H1 (cell line): ENCODE results near the gene WDR38. TPM values are rescaled to one million over a fixed set of nuclear protein-coding genes. Genes with fewer than 3 reads are reported as not detected.

ENCODE experiments used
- CTCF ChIA-PET: fragments of 300-600 bp; sonication (Branson Sonifier 250); formaldehyde crosslinking; loops from one replicate; lab custom pipeline; 2021; ENCODE audit not compliant: partially characterized antibody; lab: Charles Lee
- POLR2A ChIA-PET: fragments of 300-600 bp; sonication (Branson Sonifier 250); formaldehyde crosslinking; loops from one replicate; lab custom pipeline; 2021; ENCODE audit warnings: inconsistent platforms; ENCODE audit not compliant: partially characterized antibody; lab: Charles Lee
- DNase-seq, 2 experiments: peaks; one replicate each; pipeline versions ENCODE4 v3.0.0 to v3.0.0-alpha.2; 2010 to 2022; ENCODE audit warnings: low spot score in 2 of 2, low read depth in 1 of 2, mixed read lengths in 1 of 2
- FAIRE-seq: peaks from 2 replicates; lab custom pipeline; 2011; peaks lifted over from hg19 to GRCh38; lab: Jason Lieb, UNC
- H2AFZ ChIP-seq: 2 replicates; pipeline ENCODE4 v1.8.1; 2012; ENCODE audit warnings: low read length, inconsistent platforms
- H2AK5ac ChIP-seq: 2 replicates; pipeline ENCODE4 v1.6.1; 2013; ENCODE audit warnings: low read depth, low read length
- H2BK120ac ChIP-seq: replicated peaks from 2 replicates; pipeline ENCODE3; 2013; ENCODE audit warnings: low read depth, low read length, inconsistent platforms
- H2BK12ac ChIP-seq: 2 replicates; pipeline ENCODE4 v1.6.1; 2013; ENCODE audit warnings: low read depth, low read length
- H2BK15ac ChIP-seq: 2 replicates; pipeline ENCODE4 v1.6.1; 2013; ENCODE audit warnings: low read length
- H2BK20ac ChIP-seq: 2 replicates; pipeline ENCODE4 v1.6.1; 2013; ENCODE audit warnings: low read length
- H2BK5ac ChIP-seq: 2 replicates; pipeline ENCODE4 v1.6.1; 2013; ENCODE audit warnings: low read depth, low read length
- H3K14ac ChIP-seq: 2 replicates; pipeline ENCODE4 v1.6.1; 2013; ENCODE audit warnings: inconsistent platforms; ENCODE audit not compliant: insufficient read length
- H3K18ac ChIP-seq: 2 replicates; pipeline ENCODE4 v1.6.1; 2013; ENCODE audit warnings: low read length; ENCODE audit errors: extremely low read depth
- H3K23ac ChIP-seq: 2 replicates; pipeline ENCODE4 v1.6.1; 2013; ENCODE audit warnings: inconsistent platforms; ENCODE audit not compliant: insufficient read length
- H3K23me2 ChIP-seq: 2 replicates; pipeline ENCODE4 v1.6.1; 2013; ENCODE audit warnings: low read depth, low read length
- H3K27ac ChIP-seq: 2 replicates; pipeline ENCODE4 v1.6.1; 2011; ENCODE audit warnings: low read depth, low read length, inconsistent platforms
- H3K27me3 ChIP-seq, 4 experiments: replicated peaks in 1 of 4; 1 replicate in 1 of 4; 2 replicates in 3 of 4; pipeline versions ENCODE4 v1.6.1 to v1.8.1; 2011 to 2013; ENCODE audit warnings: low read length in 3 of 4, mild to moderate bottlenecking in 3 of 4, inconsistent platforms in 2 of 4, mixed read lengths in 2 of 4, moderate library complexity in 1 of 4; ENCODE audit not compliant: control insufficient read depth in 3 of 4, insufficient read depth in 3 of 4; ENCODE audit errors: extremely low read depth in 1 of 4
- H3K36me3 ChIP-seq, 4 experiments: 2 replicates each; pipeline versions ENCODE4 v1.6.1 to v1.8.1; 2011 to 2013; ENCODE audit warnings: mild to moderate bottlenecking in 4 of 4, low read length in 3 of 4, moderate library complexity in 2 of 4, control low read depth in 1 of 4, inconsistent platforms in 1 of 4; ENCODE audit not compliant: insufficient read depth in 4 of 4, control insufficient read depth in 2 of 4
- H3K4ac ChIP-seq: replicated peaks from 2 replicates; pipeline ENCODE3; 2013; ENCODE audit warnings: low read length, low read depth, mixed read lengths, inconsistent platforms; ENCODE audit not compliant: insufficient read length
- H3K4me1 ChIP-seq, 4 experiments: replicated peaks in 1 of 4; 1 replicate in 1 of 4; 2 replicates in 3 of 4; pipeline versions ENCODE4 v1.6.1 to v1.8.1; 2011 to 2013; ENCODE audit warnings: low read length in 3 of 4, inconsistent platforms in 2 of 4, mixed read lengths in 1 of 4; ENCODE audit not compliant: insufficient read depth in 4 of 4, control insufficient read depth in 3 of 4
- H3K4me2 ChIP-seq, 2 experiments: 2 replicates each; pipeline versions ENCODE4 v1.6.1 to v1.8.1; 2011 to 2013; ENCODE audit warnings: low read depth in 2 of 2, low read length in 2 of 2, control low read depth in 1 of 2, inconsistent platforms in 1 of 2, mild to moderate bottlenecking in 1 of 2; ENCODE audit not compliant: insufficient read depth in 1 of 2
- H3K4me3 ChIP-seq, 4 experiments: fragments of 200-600, 300-600 bp in 1 of 4; sonication (generic), shearing (Covaris generic), sonication (Bioruptor Twin) in 1 of 4; 2 replicates each; pipeline versions ENCODE4 v1.5.1 to v1.8.1; 2011 to 2016; ENCODE audit warnings: low read length in 4 of 4, low read depth in 3 of 4, control low read depth in 2 of 4, inconsistent platforms in 2 of 4, mild to moderate bottlenecking in 2 of 4, mixed read lengths in 1 of 4, moderate library complexity in 1 of 4; ENCODE audit not compliant: insufficient read depth in 2 of 4; ENCODE audit errors: extremely low read depth in 1 of 4
- H3K56ac ChIP-seq: replicated peaks from 2 replicates; pipeline ENCODE3; 2013; ENCODE audit warnings: low read depth, mild to moderate bottlenecking, mixed read lengths, low read length, inconsistent platforms; ENCODE audit not compliant: insufficient read length
- H3K79me1 ChIP-seq: 2 replicates; pipeline ENCODE4 v1.6.1; 2013; ENCODE audit warnings: low read depth, low read length, control low read depth
- H3K79me2 ChIP-seq, 2 experiments: 2 replicates each; pipeline versions ENCODE4 v1.6.1 to v1.8.1; 2012 to 2013; ENCODE audit warnings: low read length in 2 of 2, mild to moderate bottlenecking in 2 of 2, inconsistent platforms in 1 of 2; ENCODE audit not compliant: insufficient read depth in 2 of 2, control insufficient read depth in 1 of 2
- H3K9ac ChIP-seq, 4 experiments: replicated peaks in 1 of 4; 1 replicate in 1 of 4; 2 replicates in 3 of 4; pipeline versions ENCODE4 v1.6.1 to v1.8.1; 2011 to 2013; ENCODE audit warnings: low read depth in 3 of 4, low read length in 3 of 4, control low read depth in 2 of 4, mild to moderate bottlenecking in 2 of 4, moderate library complexity in 2 of 4, inconsistent platforms in 1 of 4; ENCODE audit errors: extremely low read depth in 1 of 4
- H3K9me3 ChIP-seq, 2 experiments: 2 replicates each; pipeline versions ENCODE4 v1.6.1 to v1.8.1; 2012 to 2013; ENCODE audit warnings: mild to moderate bottlenecking in 2 of 2, moderate library complexity in 2 of 2, control low read depth in 1 of 2, inconsistent platforms in 1 of 2, low read depth in 1 of 2, low read length in 1 of 2, mixed read lengths in 1 of 2; ENCODE audit not compliant: insufficient read depth in 2 of 2
- H4K20me1 ChIP-seq, 2 experiments: replicated peaks in 1 of 2; 2 replicates each; pipeline versions ENCODE3 to v1.8.1; 2011 to 2013; ENCODE audit warnings: inconsistent platforms in 2 of 2, low read length in 2 of 2, mild to moderate bottlenecking in 1 of 2; ENCODE audit not compliant: insufficient read depth in 2 of 2, control insufficient read depth in 1 of 2
- H4K5ac ChIP-seq: 2 replicates; pipeline ENCODE4 v1.6.1; 2013; ENCODE audit warnings: low read length, low read depth, mixed read lengths, inconsistent platforms; ENCODE audit not compliant: insufficient read length
- H4K8ac ChIP-seq: 2 replicates; pipeline ENCODE4 v1.8.0; 2013; ENCODE audit warnings: mild to moderate bottlenecking, moderate library complexity, low read length, inconsistent platforms; ENCODE audit not compliant: insufficient read depth; ENCODE audit errors: extremely low read depth
- H4K91ac ChIP-seq: replicated peaks from 2 replicates; pipeline ENCODE3; 2013; ENCODE audit warnings: low read length, mixed read lengths, inconsistent platforms; ENCODE audit not compliant: insufficient read length
- CREB1 ChIP-seq: IDR thresholded peaks from 2 replicates; pipeline ENCODE4 v1.6.1; 2012; ENCODE audit warnings: inconsistent platforms
- EZH2 ChIP-seq: fragments of 200-600 bp; sonication (generic); IDR thresholded peaks from 2 replicates; pipeline ENCODE4 v1.7.1; 2012; ENCODE audit warnings: low read depth, mild to moderate bottlenecking, moderate library complexity, low read length, inconsistent platforms; ENCODE audit not compliant: severe bottlenecking
- GTF2F1 ChIP-seq: IDR thresholded peaks from 2 replicates; pipeline ENCODE4 v1.6.1; 2012; ENCODE audit warnings: low read depth, low read length, improper control_type of control experiment, borderline replicate concordance
- HDAC2 ChIP-seq, 2 experiments: fragments of 300-600 bp in 1 of 2; sonication (generic) in 1 of 2; IDR thresholded peaks; 2 replicates each; pipeline ENCODE4 v1.6.1; 2011 to 2012; ENCODE audit warnings: low read depth in 2 of 2, low read length in 2 of 2, mild to moderate bottlenecking in 2 of 2, moderate library complexity in 2 of 2, borderline replicate concordance in 1 of 2, inconsistent platforms in 1 of 2
- KDM1A ChIP-seq: fragments of 200-600, 300-600 bp; sonication (generic); IDR thresholded peaks from 2 replicates; pipeline ENCODE4 v1.7.1; 2016; ENCODE audit warnings: mild to moderate bottlenecking, low read length, borderline replicate concordance
- KDM5A ChIP-seq: fragments of 200-600 bp; IDR thresholded peaks from 2 replicates; pipeline ENCODE4 v1.7.1; 2012; ENCODE audit warnings: mild to moderate bottlenecking, low read length, inconsistent platforms, mixed read lengths
- POLR2AphosphoS5 ChIP-seq: IDR thresholded peaks from 2 replicates; pipeline ENCODE4 v1.6.1; 2011; ENCODE audit warnings: low read depth, low read length
- RBBP5 ChIP-seq: IDR thresholded peaks from 2 replicates; pipeline ENCODE4 v1.7.1; 2012; ENCODE audit warnings: low read depth, mild to moderate bottlenecking, inconsistent platforms, low read length, moderate library complexity, borderline replicate concordance
- RFX5 ChIP-seq: IDR thresholded peaks from 2 replicates; pipeline ENCODE4 v1.6.1; 2011; ENCODE audit warnings: low read depth, low read length, improper control_type of control experiment, borderline replicate concordance
- SIX5 ChIP-seq: IDR thresholded peaks from 2 replicates; pipeline ENCODE4 v1.6.1; 2011; ENCODE audit warnings: mild to moderate bottlenecking, low read depth, low read length
- SP1 ChIP-seq: IDR thresholded peaks from 2 replicates; pipeline ENCODE4 v1.6.1; 2011; ENCODE audit warnings: low read depth, low read length
- SUZ12 ChIP-seq: fragments of 200-600 bp; sonication (generic); IDR thresholded peaks from 2 replicates; pipeline ENCODE4 v1.6.1; 2012; ENCODE audit warnings: mild to moderate bottlenecking, inconsistent platforms, low read length, moderate library complexity, mixed read lengths
- TEAD4 ChIP-seq: IDR thresholded peaks from 2 replicates; pipeline ENCODE4 v1.6.1; 2012; ENCODE audit warnings: low read depth, low read length, inconsistent platforms, mixed read lengths
- YY1 ChIP-seq: IDR thresholded peaks from 2 replicates; pipeline ENCODE4 v1.6.1; 2011; ENCODE audit warnings: low read depth, mild to moderate bottlenecking, low read length
- WGBS, 2 experiments: shearing (Covaris generic) in 1 of 2; methylation state at CpG; one replicate each; pipeline versions ENCODE4 v1.1.6 to v1.1.7; 2013 to 2015; ENCODE audit warnings: low lambda C conversion rate in 2 of 2, mixed read lengths in 2 of 2, inconsistent platforms in 1 of 2, low coverage in 1 of 2, missing lambda C conversion rate in 1 of 2; ENCODE audit not compliant: insufficient replicate concordance in 2 of 2, insufficient coverage in 1 of 2, insufficient read length in 1 of 2; ENCODE audit errors: extremely low coverage in 1 of 2, missing lambda C conversion rate in 1 of 2; 5-methylcytosine and 5-hydroxymethylcytosine counted together
- polyA plus RNA-seq, 7 experiments: library from polyadenylated mRNA; depleted of rRNA in 3 of 7; stranded (reverse) in 5 of 7; unstranded in 2 of 7; fragments of >200 nt in 5 of 7; fragments of 200-250 nt in 2 of 7; gene quantifications; 1 replicate in 5 of 7; 2 replicates in 1 of 7; 4 replicates in 1 of 7; pipeline versions ENCODE4 v1.2.1 to v1.2.3, GENCODE V29; 2011 to 2013; ENCODE audit warnings: missing spikeins in 2 of 7, mixed read lengths in 2 of 7
- total RNA-seq: library from RNA; stranded (reverse); fragmentation: NEBNext Ultra II Directional; extraction: Animal tissue kit (Norgen Biotek cat#: 25700); gene quantifications from 2 replicates; pipeline ENCODE4 v1.2.1, GENCODE V29; 2021

Gene WDR38
- total and polyA plus RNA-seq, 2 of the 8 experiments (the other 6 are each of a cell fraction or from before 2014, with no cell fraction given), result not detected

DNA sequence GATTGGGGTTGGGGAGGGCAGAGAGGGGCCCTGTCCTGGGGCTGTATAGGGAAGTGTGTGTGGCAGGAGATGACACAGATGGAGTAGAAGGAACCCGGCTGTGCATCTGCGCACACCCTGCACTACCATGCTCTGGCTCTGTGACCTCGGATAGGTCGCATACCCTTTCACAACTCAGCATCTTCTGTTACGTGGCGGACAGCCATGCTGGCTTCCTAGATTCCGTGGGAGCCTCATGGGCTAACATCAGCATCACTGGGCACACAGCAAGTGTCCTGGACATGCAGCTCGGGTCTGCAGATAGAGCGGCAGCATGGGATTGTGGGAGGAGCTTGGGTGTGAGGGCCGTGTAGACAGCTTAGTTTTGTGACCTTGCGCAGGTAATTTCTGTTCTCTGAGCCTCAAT is 17.9 kb downstream of the WDR38 start:
- 90% methylated on average over 11 of the region's 11 CpGs; no CpG with 5 or more reads in 1 of the 2 experiments for WGBS, 2 experiments
- CTCF ChIA-PET, result interaction anchor here (1.0 to 5.1 kb wide), 5 partner anchors 10 to 91 kb away, joined by 3 to 18 read pairs (median 4); partner anchors contain the start of genes RPL35 and WDR38
- peaks cover 20 to 62% of the 10 kb centered on the region in 2 experiments for H3K79me2 ChIP-seq
- TF ChIP-seq CREB1 (no peak), GTF2F1 (no peak), RFX5 (no peak), HDAC2 (IDR thresholded peaks at IDR 0.05; ENCODE audit: borderline replicate concordance in 1 of 2, low read depth in 2 of 2, low read length in 2 of 2) (no peak), SP1 (no peak), EZH2 (no peak), TEAD4 (no peak), KDM5A (no peak), YY1 (no peak), SIX5 (no peak), KDM1A (no peak), POLR2AphosphoS5 (no peak), SUZ12 (no peak), RBBP5 (no peak)

More for the DNA sequence above, 17.9 kb downstream of the WDR38 start:
- H3K79me1 ChIP-seq, result peaks cover 11% of the 10 kb centered on the region
- H3K56ac ChIP-seq, result no peak overlapping the region
- no peak overlapping the region for H3K14ac ChIP-seq
- peak overlapping the region; percentile 91 to 92; a peak in 3 of 4 replicates for H3K4me2 ChIP-seq
- peaks cover 12 to 33% (median 22%) of the 10 kb centered on the region in 4 experiments for H3K36me3 ChIP-seq
- peak overlapping the region; percentile 91 for H4K8ac ChIP-seq
- H2BK5ac ChIP-seq, result peak overlapping the region; percentile 88; the same call in 1 of the 2 replicates
- H3K4me3 ChIP-seq, result peak overlapping the region in 1 of 4 experiments; percentile 95; a peak in 2 of 8 replicates
- no peak overlapping the region for H4K91ac ChIP-seq
- H3K9me3 ChIP-seq, result peaks cover 0 to 3% of the 10 kb centered on the region in 2 experiments; a peak in 1 of 4 replicates
- no peak overlapping the region for H2AFZ ChIP-seq
- H3K9ac ChIP-seq, result peak overlapping the region in 1 of 4 experiments; percentile 87; a peak in 2 of 7 replicates
- POLR2A ChIA-PET, result interaction anchor here (25.5 to 31.1 kb wide), 2 partner anchors 8 kb away, joined by 573 read pairs; partner anchors contain the start of genes ARPC5L, RPL35 and WDR38
- H2BK120ac ChIP-seq, result no peak overlapping the region
- no peak overlapping the region for H3K18ac ChIP-seq
- no peak overlapping the region for H4K5ac ChIP-seq
- H3K23ac ChIP-seq, result no peak overlapping the region
- FAIRE-seq (no peak), DNase-seq (no peak)
- no peak overlapping the region; the same call in 1 of the 2 replicates for H2AK5ac ChIP-seq
- H2BK20ac ChIP-seq, result no peak overlapping the region
- peaks cover 23 to 32% of the 10 kb centered on the region in 2 experiments for H4K20me1 ChIP-seq
- H3K27me3 ChIP-seq, result no peaks in the 10 kb centered on the region
- H3K4me1 ChIP-seq, result peaks cover 4 to 20% (median 13%) of the 10 kb centered on the region in 4 experiments
- peak overlapping the region; percentile 88; the same call in 1 of the 2 replicates for H2BK15ac ChIP-seq
- no peak overlapping the region for H3K27ac ChIP-seq
- H2BK12ac ChIP-seq, result no peak overlapping the region
- peaks cover 8% of the 10 kb centered on the region for H3K23me2 ChIP-seq
- no peak overlapping the region for H3K4ac ChIP-seq
